K562 (cell line): Measurements from ENCODE around the gene APCDD1.

ENCODE experiments used
- CEBPB ChIP-seq: fragments of 450-650 bp; IDR thresholded peaks from 2 replicates; pipeline ENCODE4 v1.6.1; 2016; ENCODE audit warnings: missing genetic modification characterization, missing compliant biosample characterization
- CTCF ChIP-seq, 3 experiments: IDR thresholded peaks in 2 of 3; conservative IDR thresholded peaks in 1 of 3; 2 replicates each; pipeline ENCODE4 v1.5.1; 2011 to 2012; ENCODE audit warnings: low read length in 3 of 3, mild to moderate bottlenecking in 3 of 3, control low read depth in 2 of 3, improper control_type of control experiment in 1 of 3, inconsistent platforms in 1 of 3, low read depth in 1 of 3, mixed read lengths in 1 of 3, moderate library complexity in 1 of 3; ENCODE audit not compliant: insufficient read depth in 2 of 3
- DNMT1 ChIP-seq: fragments of 450-650 bp; IDR thresholded peaks from 2 replicates; pipeline ENCODE4 v1.6.1; 2016; ENCODE audit warnings: antibody characterized with exemption, mild to moderate bottlenecking
- SIX5 ChIP-seq, 2 experiments: IDR thresholded peaks; 2 replicates each; pipeline ENCODE4 v1.6.1; 2011; ENCODE audit warnings: low read length in 2 of 2, borderline replicate concordance in 1 of 2, low read depth in 1 of 2, mild to moderate bottlenecking in 1 of 2, moderate library complexity in 1 of 2; ENCODE audit not compliant: insufficient read depth in 1 of 2
- TEAD4 ChIP-seq, 2 experiments: sonication (generic) in 1 of 2; formaldehyde crosslinking in 1 of 2; IDR thresholded peaks; 2 replicates each; pipeline versions ENCODE4 v1.6.1 to v1.8.0; 2012 to 2022; ENCODE audit warnings: borderline replicate concordance in 1 of 2, inconsistent platforms in 1 of 2, low read length in 1 of 2, mild to moderate bottlenecking in 1 of 2, missing genetic modification reagents in 1 of 2
- ZBTB40 ChIP-seq, 2 experiments: fragments of 450-650 bp in 1 of 2; sonication (generic) in 1 of 2; formaldehyde crosslinking in 1 of 2; IDR thresholded peaks; 2 replicates each; pipeline versions ENCODE4 v1.7.1 to v1.9.0; 2016 to 2022; ENCODE audit warnings: inconsistent platforms in 1 of 2, mild to moderate bottlenecking in 1 of 2, missing genetic modification reagents in 1 of 2
- TF ChIP-seq, protein P1 (sequence below): fragments of 250-450 bp; sonication (Bioruptor Pico); IDR thresholded peaks from 2 replicates; pipeline ENCODE4 v1.4.0; 2020; ENCODE audit warnings: mild to moderate bottlenecking, moderate library complexity
- TF ChIP-seq, protein P2 (sequence below): fragments of 450-650 bp; IDR thresholded peaks from 2 replicates; pipeline ENCODE4 v1.7.1; 2018; ENCODE audit warnings: mild to moderate bottlenecking, low read depth; ENCODE audit not compliant: partially characterized antibody

DNA sequence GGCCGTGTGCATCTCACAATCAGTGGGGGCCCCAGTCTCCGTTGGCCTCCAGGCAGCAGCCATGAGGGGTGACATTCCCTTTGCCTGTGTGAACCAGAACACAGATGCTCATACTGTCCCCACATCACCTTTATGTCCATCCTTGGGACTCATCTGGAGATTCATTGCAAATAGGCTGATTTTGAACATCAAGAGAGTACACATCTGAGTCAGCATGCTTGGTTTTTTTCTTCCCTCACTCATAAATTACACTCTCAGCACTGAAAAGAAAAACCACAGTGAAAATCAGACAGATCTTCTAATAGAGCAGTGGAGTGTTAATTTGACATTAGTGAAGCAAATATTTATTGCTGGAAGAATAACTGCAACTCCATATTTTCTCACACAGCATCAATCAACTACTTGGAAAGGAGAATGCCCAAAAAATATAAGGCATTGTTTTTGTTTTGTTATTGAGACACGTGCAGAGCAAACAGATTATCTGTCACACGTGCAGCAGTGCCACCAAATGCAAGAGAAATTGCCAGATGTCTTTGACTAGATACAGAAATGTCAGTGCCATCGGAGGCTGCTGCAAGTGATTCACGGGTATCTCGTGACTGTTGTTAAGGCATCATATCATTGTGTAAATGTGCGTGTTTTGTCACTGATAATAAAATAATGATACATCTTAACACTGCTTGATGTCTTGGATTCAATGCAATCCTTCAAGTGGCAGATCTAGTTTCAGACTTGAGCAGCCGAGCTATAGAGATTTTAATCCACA lies 10.9 kb downstream of the APCDD1 start:
- TF ChIP-seq TEAD4 (IDR thresholded peaks at IDR 0.05; ENCODE audit: low read length) (no peak), TEAD4 (CRISPR knock-in tag; IDR thresholded peaks at IDR 0.05; ENCODE audit: borderline replicate concordance) (no peak), CTCF (IDR thresholded peaks at IDR 0.05 in 2 of 3, conservative IDR thresholded peaks at IDR 0.05 in 1 of 3; ENCODE audit: insufficient read depth in 2 of 3, low read depth in 1 of 3, low read length in 3 of 3) (no peak), CEBPB (tag) (no peak), DNMT1 (no peak), ZBTB40 (IDR thresholded peaks at IDR 0.05) (no peak), ZBTB40 (CRISPR knock-in tag; IDR thresholded peaks at IDR 0.05) (no peak), SIX5 (IDR thresholded peaks at IDR 0.05; ENCODE audit: borderline replicate concordance in 1 of 2, insufficient read depth in 1 of 2, low read depth in 1 of 2, low read length in 2 of 2) (no peak)
- TF ChIP-seq, protein P1, sequence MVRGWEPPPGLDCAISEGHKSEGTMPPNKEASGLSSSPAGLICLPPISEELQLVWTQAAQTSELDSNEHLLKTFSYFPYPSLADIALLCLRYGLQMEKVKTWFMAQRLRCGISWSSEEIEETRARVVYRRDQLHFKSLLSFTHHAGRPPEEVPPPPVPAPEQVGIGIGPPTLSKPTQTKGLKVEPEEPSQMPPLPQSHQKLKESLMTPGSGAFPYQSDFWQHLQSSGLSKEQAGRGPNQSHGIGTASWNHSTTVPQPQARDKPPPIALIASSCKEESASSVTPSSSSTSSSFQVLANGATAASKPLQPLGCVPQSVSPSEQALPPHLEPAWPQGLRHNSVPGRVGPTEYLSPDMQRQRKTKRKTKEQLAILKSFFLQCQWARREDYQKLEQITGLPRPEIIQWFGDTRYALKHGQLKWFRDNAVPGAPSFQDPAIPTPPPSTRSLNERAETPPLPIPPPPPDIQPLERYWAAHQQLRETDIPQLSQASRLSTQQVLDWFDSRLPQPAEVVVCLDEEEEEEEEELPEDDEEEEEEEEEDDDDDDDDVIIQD = no peak
- TF ChIP-seq, protein P2, sequence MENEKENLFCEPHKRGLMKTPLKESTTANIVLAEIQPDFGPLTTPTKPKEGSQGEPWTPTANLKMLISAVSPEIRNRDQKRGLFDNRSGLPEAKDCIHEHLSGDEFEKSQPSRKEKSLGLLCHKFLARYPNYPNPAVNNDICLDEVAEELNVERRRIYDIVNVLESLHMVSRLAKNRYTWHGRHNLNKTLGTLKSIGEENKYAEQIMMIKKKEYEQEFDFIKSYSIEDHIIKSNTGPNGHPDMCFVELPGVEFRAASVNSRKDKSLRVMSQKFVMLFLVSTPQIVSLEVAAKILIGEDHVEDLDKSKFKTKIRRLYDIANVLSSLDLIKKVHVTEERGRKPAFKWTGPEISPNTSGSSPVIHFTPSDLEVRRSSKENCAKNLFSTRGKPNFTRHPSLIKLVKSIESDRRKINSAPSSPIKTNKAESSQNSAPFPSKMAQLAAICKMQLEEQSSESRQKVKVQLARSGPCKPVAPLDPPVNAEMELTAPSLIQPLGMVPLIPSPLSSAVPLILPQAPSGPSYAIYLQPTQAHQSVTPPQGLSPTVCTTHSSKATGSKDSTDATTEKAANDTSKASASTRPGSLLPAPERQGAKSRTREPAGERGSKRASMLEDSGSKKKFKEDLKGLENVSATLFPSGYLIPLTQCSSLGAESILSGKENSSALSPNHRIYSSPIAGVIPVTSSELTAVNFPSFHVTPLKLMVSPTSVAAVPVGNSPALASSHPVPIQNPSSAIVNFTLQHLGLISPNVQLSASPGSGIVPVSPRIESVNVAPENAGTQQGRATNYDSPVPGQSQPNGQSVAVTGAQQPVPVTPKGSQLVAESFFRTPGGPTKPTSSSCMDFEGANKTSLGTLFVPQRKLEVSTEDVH = no peak
